Upper lobe of right lung (tissue), 1 donor: ENCODE data around the gene ETV1. TPM values are rescaled to one million over a fixed set of nuclear protein-coding genes. Genes with fewer than 3 reads are reported as not detected.

ENCODE experiments used
- ATAC-seq: fragments of 200-7000 bp; cut with Tn5 transposase; one replicate; pipeline ENCODE4 v1.9.1; 2020; ENCODE audit warnings: mild to moderate bottlenecking, moderate library complexity
- DNase-seq: peaks from one replicate; pipeline ENCODE4 v3.0.0-alpha.2; 2020
- H3K27ac ChIP-seq: fragments of 200-600 bp; one replicate; pipeline ENCODE4 v1.8.0; 2022
- H3K27me3 ChIP-seq: fragments of 200-600 bp; one replicate; pipeline ENCODE4 v1.8.0; 2022; ENCODE audit warnings: mild to moderate bottlenecking
- H3K36me3 ChIP-seq: fragments of 200-600 bp; one replicate; pipeline ENCODE4 v1.8.0; 2022
- H3K4me1 ChIP-seq: fragments of 200-600 bp; one replicate; pipeline ENCODE4 v1.8.0; 2022
- H3K4me3 ChIP-seq: fragments of 200-600 bp; one replicate; pipeline ENCODE4 v1.8.0; 2022; ENCODE audit warnings: mild to moderate bottlenecking
- H3K9me3 ChIP-seq: fragments of 200-600 bp; one replicate; pipeline ENCODE4 v1.8.0; 2022
- intact Hi-C: fragments of 100-400 bp; cut with DNase I; formaldehyde crosslinking; loops from one replicate; pipeline ENCODE4 v1.11.0; 2022
- total RNA-seq: library from RNA; stranded (reverse); fragmentation: NEBNext Ultra II Directional; extraction: Animal tissue kit (Norgen Biotek cat#: 25700); gene quantifications from one replicate; pipeline ENCODE4 v1.2.1, GENCODE V29; 2021
- TF ChIP-seq, protein P1 (sequence below): fragments of 200-600 bp; IDR thresholded peaks from one replicate; pipeline ENCODE4 v1.8.0; 2022; ENCODE audit warnings: antibody characterized with exemption
- donor health status: DM: no; HTN: yes; CAD: no; lungs with severe emphysema.

Gene ETV1
- total RNA-seq, 1 donor from 2014 or later = 110 TPM

DNA sequence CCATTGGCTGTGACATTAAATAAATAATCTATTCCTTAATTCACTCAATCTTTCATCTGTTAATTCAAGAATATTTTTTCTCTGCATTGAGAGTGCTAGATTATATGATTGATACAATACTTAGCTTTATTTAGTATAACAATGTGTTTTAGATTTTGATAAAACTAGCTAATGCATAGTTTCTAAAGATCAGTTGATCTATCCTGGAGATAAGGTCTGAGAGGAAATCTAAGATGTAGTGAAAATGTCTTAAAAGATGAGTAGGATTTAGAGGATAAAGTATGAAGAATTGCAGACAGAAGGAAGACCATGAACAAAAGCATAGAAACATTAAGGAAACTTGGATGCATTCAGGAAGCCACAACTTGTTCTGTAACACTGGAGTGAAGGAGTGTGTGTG is 110.3 kb downstream of the ETV1 start:
- H3K4me1 ChIP-seq = no peaks in the 10 kb centered on the region
- H3K27me3 ChIP-seq = no peaks in the 10 kb centered on the region
- H3K27ac ChIP-seq = no peak overlapping the region
- H3K36me3 ChIP-seq = no peaks in the 10 kb centered on the region
- no peak for ATAC-seq
- TF ChIP-seq, protein P1, sequence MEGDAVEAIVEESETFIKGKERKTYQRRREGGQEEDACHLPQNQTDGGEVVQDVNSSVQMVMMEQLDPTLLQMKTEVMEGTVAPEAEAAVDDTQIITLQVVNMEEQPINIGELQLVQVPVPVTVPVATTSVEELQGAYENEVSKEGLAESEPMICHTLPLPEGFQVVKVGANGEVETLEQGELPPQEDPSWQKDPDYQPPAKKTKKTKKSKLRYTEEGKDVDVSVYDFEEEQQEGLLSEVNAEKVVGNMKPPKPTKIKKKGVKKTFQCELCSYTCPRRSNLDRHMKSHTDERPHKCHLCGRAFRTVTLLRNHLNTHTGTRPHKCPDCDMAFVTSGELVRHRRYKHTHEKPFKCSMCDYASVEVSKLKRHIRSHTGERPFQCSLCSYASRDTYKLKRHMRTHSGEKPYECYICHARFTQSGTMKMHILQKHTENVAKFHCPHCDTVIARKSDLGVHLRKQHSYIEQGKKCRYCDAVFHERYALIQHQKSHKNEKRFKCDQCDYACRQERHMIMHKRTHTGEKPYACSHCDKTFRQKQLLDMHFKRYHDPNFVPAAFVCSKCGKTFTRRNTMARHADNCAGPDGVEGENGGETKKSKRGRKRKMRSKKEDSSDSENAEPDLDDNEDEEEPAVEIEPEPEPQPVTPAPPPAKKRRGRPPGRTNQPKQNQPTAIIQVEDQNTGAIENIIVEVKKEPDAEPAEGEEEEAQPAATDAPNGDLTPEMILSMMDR = no peak
- H3K4me3 ChIP-seq = no peak overlapping the region
- H3K9me3 ChIP-seq = no peaks in the 10 kb centered on the region
- intact Hi-C loops = no loop called here
- no peak for DNase-seq

DNA sequence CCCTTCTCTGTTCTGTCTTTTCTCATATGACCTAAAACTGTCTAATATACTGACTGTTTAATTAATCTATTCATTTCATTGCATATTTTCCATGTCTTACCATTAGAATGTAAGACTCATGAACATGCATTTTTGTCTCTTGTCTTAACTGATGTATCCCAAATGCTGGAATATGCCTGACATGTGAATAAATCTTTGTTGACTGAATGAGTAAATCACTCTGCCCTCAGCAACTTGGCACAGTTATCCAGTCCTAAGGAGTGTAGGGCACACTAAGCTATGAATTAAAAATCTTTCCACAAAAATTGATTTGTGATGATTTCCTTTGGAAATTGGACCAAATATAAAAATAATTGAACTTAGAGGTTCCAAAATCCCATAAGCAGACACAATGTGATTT is 111.3 kb downstream of the ETV1 start:
- TF ChIP-seq, protein P1 = no peak
- Histone ChIP-seq H3K36me3 (no peaks in the 10 kb centered on the region), H3K27ac (no peak overlapping the region), H3K9me3 (no peaks in the 10 kb centered on the region), H3K4me1 (no peaks in the 10 kb centered on the region), H3K27me3 (no peaks in the 10 kb centered on the region), H3K4me3 (no peak overlapping the region)
- no peak for DNase-seq
- intact Hi-C loops = no loop called here
- no peak for ATAC-seq

DNA sequence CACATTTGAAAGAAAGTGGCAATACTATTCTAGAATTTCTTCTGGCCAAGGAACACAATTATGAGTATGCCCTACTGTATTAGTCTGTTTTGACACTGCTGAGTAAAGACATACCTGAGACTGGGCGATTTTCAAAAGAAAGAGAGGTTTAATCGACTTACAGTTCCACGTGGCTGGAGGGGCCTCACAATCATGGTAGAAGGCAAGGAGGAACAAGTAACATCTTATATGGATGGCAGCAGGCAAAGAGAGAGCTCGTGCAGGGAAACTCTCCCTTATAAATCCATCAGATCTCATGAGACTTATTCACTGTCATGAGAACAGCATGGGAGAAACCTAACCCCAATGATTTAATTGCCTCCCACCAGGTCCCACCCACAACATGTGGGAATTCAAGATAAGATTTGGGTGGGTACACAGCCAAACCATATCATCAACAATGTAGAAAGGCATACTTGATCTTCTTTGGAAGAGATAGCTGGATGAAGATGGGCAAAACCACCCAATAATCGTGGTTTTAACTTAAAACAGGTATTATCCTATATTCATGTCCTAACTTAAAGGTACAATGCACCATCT is 113.9 kb downstream of the ETV1 start:
- Histone ChIP-seq H3K36me3 (no peaks in the 10 kb centered on the region), H3K27ac (no peak overlapping the region), H3K4me1 (no peaks in the 10 kb centered on the region), H3K27me3 (no peaks in the 10 kb centered on the region), H3K4me3 (no peak overlapping the region), H3K9me3 (no peaks in the 10 kb centered on the region)
- ATAC-seq (no peak), DNase-seq (no peak)
- intact Hi-C loops = no loop called here
- TF ChIP-seq, protein P1 = no peak

DNA sequence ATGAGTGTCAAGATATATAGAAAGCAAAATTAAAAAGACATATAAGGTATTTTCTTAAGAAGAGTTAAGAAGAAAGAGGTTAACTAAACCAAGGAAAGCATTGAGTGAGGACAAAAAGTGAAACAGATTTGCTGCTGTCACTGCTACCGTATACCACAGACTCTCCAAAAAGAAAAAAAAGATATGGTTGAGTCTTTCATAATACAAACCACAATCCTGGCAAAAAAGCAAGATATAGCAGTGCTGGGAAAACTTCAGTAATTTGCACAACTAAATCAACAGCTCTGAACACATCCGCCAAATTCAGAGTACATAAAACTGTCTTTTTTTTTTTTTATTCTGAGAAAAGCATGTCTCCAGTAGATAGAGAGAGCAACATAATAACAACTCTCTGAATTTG is 114.7 kb downstream of the ETV1 start:
- TF ChIP-seq, protein P1 = no peak
- no peaks in the 10 kb centered on the region for H3K9me3 ChIP-seq
- no peaks in the 10 kb centered on the region for H3K4me1 ChIP-seq
- H3K27ac ChIP-seq = peak overlapping the region; percentile 67
- no peaks in the 10 kb centered on the region for H3K27me3 ChIP-seq
- H3K36me3 ChIP-seq = no peaks in the 10 kb centered on the region
- DNase-seq = no peak
- H3K4me3 ChIP-seq = peak overlapping the region; percentile 25
- ATAC-seq = peak; percentile 72
- intact Hi-C loops = no loop called here

DNA sequence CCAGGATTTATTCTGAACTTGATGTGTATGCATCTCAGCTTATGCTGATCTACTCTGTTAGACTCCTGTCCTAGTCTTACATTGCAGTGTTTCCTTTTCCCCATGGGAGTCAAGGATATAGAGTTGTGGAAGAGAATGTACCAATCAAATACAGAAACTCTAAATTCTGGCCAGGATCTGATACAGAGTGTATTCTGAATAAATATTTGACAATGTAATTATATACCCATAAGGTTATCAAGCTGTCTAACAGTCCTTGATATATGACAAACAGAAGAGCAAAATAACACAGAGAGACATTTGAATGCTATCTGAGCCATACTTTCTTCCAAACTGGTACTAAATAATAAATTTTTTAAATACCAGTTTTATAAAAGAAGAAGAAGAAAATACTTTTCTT is 116.8 kb downstream of the ETV1 start:
- TF ChIP-seq, protein P1 = no peak
- ATAC-seq (no peak), DNase-seq (no peak)
- no peaks in the 10 kb centered on the region for H3K9me3 ChIP-seq
- no peaks in the 10 kb centered on the region for H3K27me3 ChIP-seq
- intact Hi-C loops = no loop called here
- H3K4me3 ChIP-seq = no peak overlapping the region
- H3K4me1 ChIP-seq = no peaks in the 10 kb centered on the region
- H3K27ac ChIP-seq = no peak overlapping the region
- no peaks in the 10 kb centered on the region for H3K36me3 ChIP-seq

DNA sequence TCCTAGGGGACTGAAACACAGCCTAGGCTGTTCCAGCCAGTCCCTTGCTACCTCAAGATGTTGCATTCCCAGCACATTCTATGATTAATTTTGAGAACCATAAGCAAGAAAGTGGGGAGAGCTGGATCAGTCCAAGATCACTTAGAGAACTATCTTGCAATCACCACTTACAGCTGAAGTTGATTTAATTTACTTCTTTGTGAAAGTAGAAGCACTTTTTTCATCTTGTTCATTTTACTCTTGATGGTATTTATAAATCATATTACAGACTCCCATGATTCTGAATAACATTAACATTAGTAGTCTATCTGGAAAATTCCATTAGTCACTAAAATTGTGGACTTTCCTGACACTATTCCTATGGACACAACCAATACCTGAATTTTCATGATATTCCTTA is 118.5 kb downstream of the ETV1 start:
- Histone ChIP-seq H3K9me3 (no peaks in the 10 kb centered on the region), H3K36me3 (no peaks in the 10 kb centered on the region), H3K27ac (no peak overlapping the region), H3K27me3 (no peaks in the 10 kb centered on the region), H3K4me1 (no peaks in the 10 kb centered on the region), H3K4me3 (no peak overlapping the region)
- ATAC-seq (no peak), DNase-seq (no peak)
- TF ChIP-seq, protein P1 = no peak
- intact Hi-C loops = no loop called here
